Astrocyte of the spinal cord (primary cell): Measurements from ENCODE around the gene SEC14L6.
"Not testable (repeated sequence)": the region's sequence is repeated elsewhere in the genome, so short reads cannot be mapped to it uniquely, and the experiment has no call there.

ENCODE experiments used
- DNase-seq: peaks from one replicate; pipeline ENCODE4 v3.0.0; 2011; ENCODE audit warnings: low read depth, low spot score
- H3K4me3 ChIP-seq: 2 replicates; pipeline ENCODE4 v1.5.1; 2011; ENCODE audit warnings: low read depth, mild to moderate bottlenecking, low read length, moderate library complexity
- CTCF ChIP-seq: IDR thresholded peaks from 2 replicates; pipeline ENCODE4 v1.5.1; 2012; ENCODE audit warnings: low read depth, mild to moderate bottlenecking, low read length, inconsistent platforms
- in situ Hi-C: cut with HindIII; loops from 2 replicates; pipeline ENCODE4 v1.10.0; 2017; ENCODE audit warnings: low sequenced_read_pairs

The SEC14L6 gene

GRCh38 chr22:30546616-30547015 lies at the start of gene SEC14L6:
SEC14L6 (minus strand) TSS chr22:30546741; CDS start chr22:30546682, 59 bp downstream.
- DNase-seq: no peak
- in situ Hi-C loops: no loop called here
- no peak within 1 kb of the TSS for H3K4me3 ChIP-seq
- no peak for TF ChIP-seq CTCF

DNA sequence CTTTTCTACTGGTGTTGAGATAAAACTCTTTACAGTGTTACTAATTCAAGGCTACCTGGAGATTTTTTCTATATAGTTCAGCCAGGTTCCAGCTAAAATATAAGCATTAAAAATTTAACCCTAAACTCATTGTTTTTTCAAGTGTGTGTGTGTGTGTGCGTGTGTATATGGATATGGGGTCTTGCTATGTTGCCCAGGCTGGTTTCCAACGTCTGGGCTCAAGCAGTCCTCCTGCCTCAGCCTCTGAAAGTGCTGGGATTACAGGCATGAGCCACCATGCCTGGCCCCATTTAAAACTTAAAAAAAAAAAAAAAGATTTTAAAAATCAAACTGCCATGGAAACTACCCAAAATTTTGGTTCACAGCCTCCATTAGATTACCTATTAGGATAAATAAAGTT lies 49.7 kb upstream of the SEC14L6 start:
- in situ Hi-C loops: no loop called here

DNA sequence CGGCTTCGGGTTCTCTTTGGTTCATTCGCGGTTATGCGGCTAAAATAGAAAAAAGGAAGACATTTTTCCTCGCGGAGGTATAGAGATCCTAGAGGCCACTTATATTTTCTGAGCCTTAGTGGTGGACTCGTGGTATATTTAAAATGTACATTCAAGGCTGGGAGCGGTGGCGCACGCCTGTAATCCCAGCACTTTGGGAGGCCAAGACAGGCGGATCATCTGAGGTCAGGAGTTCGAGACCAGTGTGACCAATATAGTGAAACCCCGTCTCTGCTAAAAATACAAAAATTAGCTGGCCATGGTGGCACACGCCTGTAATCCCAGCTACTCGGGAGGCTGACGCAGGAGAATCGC lies 45.8 kb upstream of the SEC14L6 start:
- in situ Hi-C loops, DNase-seq: not testable (repeated sequence)
- H3K4me3 ChIP-seq: peak overlapping the region; percentile 27

More for the DNA sequence above, 49.7 kb upstream of the SEC14L6 start:
- no peak overlapping the region for H3K4me3 ChIP-seq
- TF ChIP-seq CTCF: no peak
- DNase-seq: no peak

DNA sequence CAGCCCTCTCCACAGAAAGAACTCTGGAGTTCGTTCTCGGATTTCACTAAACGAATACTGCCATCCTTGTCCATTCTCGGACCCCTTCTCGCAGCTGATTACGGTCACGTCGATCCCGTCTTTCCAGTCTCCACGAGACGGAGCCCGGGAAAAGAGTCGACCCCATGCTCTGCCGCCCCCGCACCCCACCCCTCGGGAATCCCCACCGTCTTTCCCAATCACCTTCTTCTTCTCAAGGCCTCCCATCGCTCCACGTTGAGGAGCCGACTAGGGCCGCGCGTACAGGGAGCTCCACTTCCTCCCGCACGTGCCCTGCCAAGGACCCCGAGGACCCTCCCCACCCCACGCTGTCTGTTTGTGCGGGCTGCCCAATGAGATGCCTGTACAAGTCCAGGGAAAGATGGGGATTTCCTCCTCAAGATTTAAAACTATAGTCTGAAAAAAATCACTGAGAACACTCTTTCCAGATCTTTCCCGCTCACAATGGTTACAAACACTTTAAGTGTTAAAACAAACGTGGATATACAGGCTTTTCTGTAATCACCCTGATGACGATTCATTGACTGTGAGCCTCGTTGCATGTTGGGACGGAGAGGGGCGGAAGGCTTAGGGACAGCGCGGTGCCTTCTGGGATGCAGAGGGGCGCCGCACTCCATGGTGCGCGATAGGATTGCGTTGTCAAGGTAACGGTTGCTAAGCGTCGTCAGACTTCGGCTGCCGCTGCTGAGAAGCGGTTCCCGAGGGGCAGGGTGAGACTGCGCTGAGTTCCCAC lies 45.2 kb upstream of the SEC14L6 start, which contains the start of gene PES1:
PES1 (minus strand) TSS at position 323 of the 772 bp plus-strand sequence; CDS start at position 246, 77 bp downstream.
- no peak for TF ChIP-seq CTCF
- peak within 1 kb of the TSS; percentile 94 for H3K4me3 ChIP-seq
- in situ Hi-C loops: no loop called here
- DNase-seq: peak; percentile 99

DNA sequence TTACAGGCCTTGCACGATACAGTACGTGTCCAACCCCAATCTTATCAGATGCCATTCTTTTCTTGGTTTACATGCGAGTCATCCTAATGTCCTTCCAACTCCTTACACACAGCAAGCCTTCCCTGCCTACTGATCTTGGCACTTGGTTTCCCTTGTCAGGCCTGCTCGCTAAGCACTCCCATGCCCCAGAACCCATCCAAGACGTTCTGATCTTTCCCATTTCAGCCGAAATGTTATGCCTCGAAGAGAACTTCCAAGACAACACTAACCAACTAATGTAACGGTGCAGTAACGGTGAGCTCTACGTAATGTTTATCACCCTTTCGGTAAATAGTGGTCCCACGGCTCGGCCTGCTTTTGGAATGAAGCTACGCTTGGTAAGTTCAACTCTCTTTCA lies 44.6 kb upstream of the SEC14L6 start:
- in situ Hi-C loops: no loop called here
- no peak for TF ChIP-seq CTCF
- H3K4me3 ChIP-seq: peak overlapping the region; percentile 94
- DNase-seq: peak; percentile 31

GRCh38 chr22:30586414-30586813 lies 39.9 kb upstream of the SEC14L6 start:
- H3K4me3 ChIP-seq: no peak overlapping the region
- in situ Hi-C loops: no loop called here
- no peak for TF ChIP-seq CTCF
- no peak for DNase-seq

- in situ Hi-C loops: no loop called here
- H3K4me3 ChIP-seq: no peak overlapping the region
- no peak for TF ChIP-seq CTCF
These were observed 37.9 kb upstream of the SEC14L6 start for GRCh38 chr22:30584441-30584840.

More at GRCh38 chr22:30584441-30584840, 37.9 kb upstream of the SEC14L6 start:
- DNase-seq: no peak
